Dermis microvascular lymphatic vessel endothelial cell (primary cell): ENCODE data around the gene ARAP2. TPM values are rescaled to one million over a fixed set of nuclear protein-coding genes. Genes with fewer than 3 reads are reported as not detected.

Experiments used
- DNase-seq, 2 donors: peaks; one replicate each; pipeline versions ENCODE4 v3.0.0 to v3.0.0-alpha.2; 2010; ENCODE audit warnings: low read depth in 2 of 2
- total RNA-seq: library from RNA; depleted of rRNA; stranded (reverse); fragments of >200 nt; gene quantifications from 2 replicates; pipeline ENCODE4 v1.2.1, GENCODE V29; 2014

The ARAP2 gene
- under 0.01 and 0.13 TPM in 2 replicates for total RNA-seq

GRCh38 chr4:36244257-36245082, at the start of gene ARAP2:
ARAP2 (minus strand) TSS chr4:36244514; CDS start chr4:36229486, 15,028 bp downstream.
- DNase-seq = no peak

GRCh38 chr4:36292556-36293188, 48.4 kb upstream of the ARAP2 start:
- DNase-seq = no peak

- DNase-seq = no peak
Observed at GRCh38 chr4:36290641-36291040, 46.3 kb upstream of the ARAP2 start.

- DNase-seq = no peak
Observed at GRCh38 chr4:36288731-36289426, 44.6 kb upstream of the ARAP2 start.

GRCh38 chr4:36286481-36286871, 42.2 kb upstream of the ARAP2 start:
- DNase-seq = no peak

- no peak for DNase-seq
Observed at GRCh38 chr4:36285784-36286480, 41.6 kb upstream of the ARAP2 start.

- DNase-seq = no peak
Observed at GRCh38 chr4:36283912-36284465, 39.7 kb upstream of the ARAP2 start.

GRCh38 chr4:36282503-36283030, 38.3 kb upstream of the ARAP2 start:
- DNase-seq = no peak

- DNase-seq = no peak
Observed at GRCh38 chr4:36281384-36282106, 37.2 kb upstream of the ARAP2 start, which contains the start of gene DTHD1. DTHD1 (plus strand) TSS chr4:36281616; CDS start chr4:36281759, 143 bp downstream.

GRCh38 chr4:36280555-36280954, 36.2 kb upstream of the ARAP2 start:
- DNase-seq = no peak

GRCh38 chr4:36278789-36279188, 34.5 kb upstream of the ARAP2 start:
- no peak for DNase-seq

- no peak for DNase-seq
Observed at GRCh38 chr4:36277533-36277932, 33.2 kb upstream of the ARAP2 start.

- DNase-seq = no peak
Observed at GRCh38 chr4:36274158-36274557, 29.8 kb upstream of the ARAP2 start.

- no peak for DNase-seq
Observed at GRCh38 chr4:36273276-36273675, 29.0 kb upstream of the ARAP2 start.

GRCh38 chr4:36269533-36270173, 25.3 kb upstream of the ARAP2 start:
- no peak for DNase-seq

- DNase-seq = no peak
Observed at GRCh38 chr4:36269101-36269500, 24.8 kb upstream of the ARAP2 start.

- DNase-seq = no peak
Observed at GRCh38 chr4:36267486-36268268, 23.4 kb upstream of the ARAP2 start.

GRCh38 chr4:36264207-36264826, 20.0 kb upstream of the ARAP2 start:
- no peak for DNase-seq

GRCh38 chr4:36260731-36261130, 16.4 kb upstream of the ARAP2 start:
- no peak for DNase-seq
